Vagina (tissue), 2 donors: ENCODE data around the gene ARL6IP6.

Experiments used
- POLR2A ChIP-seq, 2 donors: fragments of 450-650 bp; IDR thresholded peaks; one replicate each; pipeline ENCODE4 v1.6.1; 2017; ENCODE audit warnings: antibody characterized with exemption in 2 of 2, mild to moderate bottlenecking in 2 of 2, moderate library complexity in 2 of 2
- POLR2AphosphoS5 ChIP-seq, 2 donors: sonication (generic); formaldehyde crosslinking; IDR thresholded peaks; one replicate each; pipeline ENCODE4 v1.9.0; 2017; ENCODE audit warnings: antibody characterized with exemption in 2 of 2, mild to moderate bottlenecking in 2 of 2, low read depth in 1 of 2; ENCODE audit not compliant: insufficient read depth in 1 of 2
- TF ChIP-seq, protein P1 (sequence below), 3 experiments: fragments of 450-650 bp in 2 of 3; fragments of 200-600 bp in 1 of 3; sonication (generic) in 1 of 3; IDR thresholded peaks; one replicate each; pipeline ENCODE4 v1.5.1; 2017 to 2019; ENCODE audit warnings: antibody characterized with exemption in 3 of 3, mild to moderate bottlenecking in 2 of 3, moderate library complexity in 2 of 3

DNA sequence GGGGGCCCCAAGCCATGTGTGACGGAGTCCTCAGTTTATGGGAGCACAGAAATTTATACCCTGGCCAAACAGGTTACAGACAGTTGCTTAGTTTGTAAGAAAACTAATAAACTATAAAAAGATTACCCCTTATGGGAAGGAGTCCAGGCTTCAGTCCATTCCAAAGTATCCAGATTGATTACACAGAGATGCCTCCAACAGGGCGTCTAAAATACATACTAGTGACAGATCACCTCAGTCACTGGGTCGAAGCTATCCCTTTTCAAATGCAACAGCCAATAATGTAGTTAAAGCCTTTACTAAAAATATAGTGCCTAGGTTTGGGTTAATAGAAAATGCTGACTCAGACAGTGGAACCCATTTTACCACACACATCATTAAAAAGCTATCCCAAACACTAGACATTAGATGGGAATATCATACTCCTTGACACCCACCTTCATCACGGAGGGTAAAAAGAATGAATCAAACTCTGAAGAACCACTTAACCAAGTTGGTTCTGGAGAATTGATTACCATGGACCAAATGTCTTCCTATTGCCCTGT is 11.9 kb upstream of the ARL6IP6 start:
- TF ChIP-seq, protein P1, sequence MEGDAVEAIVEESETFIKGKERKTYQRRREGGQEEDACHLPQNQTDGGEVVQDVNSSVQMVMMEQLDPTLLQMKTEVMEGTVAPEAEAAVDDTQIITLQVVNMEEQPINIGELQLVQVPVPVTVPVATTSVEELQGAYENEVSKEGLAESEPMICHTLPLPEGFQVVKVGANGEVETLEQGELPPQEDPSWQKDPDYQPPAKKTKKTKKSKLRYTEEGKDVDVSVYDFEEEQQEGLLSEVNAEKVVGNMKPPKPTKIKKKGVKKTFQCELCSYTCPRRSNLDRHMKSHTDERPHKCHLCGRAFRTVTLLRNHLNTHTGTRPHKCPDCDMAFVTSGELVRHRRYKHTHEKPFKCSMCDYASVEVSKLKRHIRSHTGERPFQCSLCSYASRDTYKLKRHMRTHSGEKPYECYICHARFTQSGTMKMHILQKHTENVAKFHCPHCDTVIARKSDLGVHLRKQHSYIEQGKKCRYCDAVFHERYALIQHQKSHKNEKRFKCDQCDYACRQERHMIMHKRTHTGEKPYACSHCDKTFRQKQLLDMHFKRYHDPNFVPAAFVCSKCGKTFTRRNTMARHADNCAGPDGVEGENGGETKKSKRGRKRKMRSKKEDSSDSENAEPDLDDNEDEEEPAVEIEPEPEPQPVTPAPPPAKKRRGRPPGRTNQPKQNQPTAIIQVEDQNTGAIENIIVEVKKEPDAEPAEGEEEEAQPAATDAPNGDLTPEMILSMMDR (IDR thresholded peaks at IDR 0.05): no peak
- TF ChIP-seq POLR2A (IDR thresholded peaks at IDR 0.05) (no peak), POLR2AphosphoS5 (IDR thresholded peaks at IDR 0.05; ENCODE audit: insufficient read depth in 1 of 2, low read depth in 1 of 2) (no peak)
